GM03348 (cell line): Measurements from ENCODE around the gene NCK2.

Source experiments
- DNase-seq: peaks from one replicate; pipeline ENCODE4 v3.0.0; 2012; ENCODE audit warnings: low spot score

The NCK2 gene

DNA sequence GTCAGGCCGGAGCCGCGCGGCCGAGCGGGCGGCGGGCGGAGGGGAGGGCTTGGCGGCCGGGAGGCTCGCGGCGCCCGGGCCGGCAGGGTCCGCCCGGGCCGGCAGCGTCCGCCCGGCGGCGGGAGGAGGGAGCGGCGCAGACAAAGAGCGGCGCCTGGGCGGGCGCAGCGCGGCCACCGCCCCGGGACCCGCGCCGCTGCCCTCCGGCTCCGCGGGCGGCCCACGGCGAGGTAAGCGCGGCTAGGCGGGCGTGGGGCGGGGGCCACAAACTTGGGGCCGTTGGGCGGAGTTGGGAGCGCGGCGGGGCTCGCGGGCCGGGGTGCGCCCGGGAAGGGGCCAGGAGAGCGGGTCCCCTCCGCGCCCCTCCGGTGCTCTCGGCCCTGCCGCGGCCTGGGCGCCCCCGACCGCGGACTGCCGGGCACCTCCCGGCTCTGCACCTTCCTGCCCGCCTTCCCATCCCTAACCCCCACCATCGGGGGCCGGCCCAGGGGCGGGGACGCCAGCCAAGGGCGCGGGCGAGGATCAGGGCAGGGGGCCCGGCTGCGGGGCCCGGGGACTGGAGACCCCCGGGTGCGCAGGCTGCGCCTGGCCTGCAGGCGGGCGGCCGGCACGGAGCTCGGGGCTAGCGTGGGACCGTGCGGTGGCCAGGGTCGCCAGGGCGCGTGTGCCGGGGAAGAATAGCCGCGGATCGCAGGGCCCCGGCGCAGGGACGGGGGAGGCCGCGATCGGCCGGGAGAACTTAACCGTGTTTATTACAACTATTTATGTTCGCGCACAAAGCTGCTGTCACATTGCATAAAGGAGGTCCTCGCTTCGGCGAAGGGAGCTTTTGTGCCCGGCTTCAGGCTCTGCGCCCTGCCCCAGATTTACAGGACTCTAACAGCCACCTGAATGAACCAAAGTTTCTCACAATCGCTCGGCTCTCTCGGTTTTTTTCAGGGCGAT, at the start of gene NCK2:
Gene NCK2 (plus strand): TSS at position 4 of the 945 bp plus-strand sequence. CDS start 110,152 bp downstream, outside the sequence.
- DNase-seq, result peak; percentile 71

DNA sequence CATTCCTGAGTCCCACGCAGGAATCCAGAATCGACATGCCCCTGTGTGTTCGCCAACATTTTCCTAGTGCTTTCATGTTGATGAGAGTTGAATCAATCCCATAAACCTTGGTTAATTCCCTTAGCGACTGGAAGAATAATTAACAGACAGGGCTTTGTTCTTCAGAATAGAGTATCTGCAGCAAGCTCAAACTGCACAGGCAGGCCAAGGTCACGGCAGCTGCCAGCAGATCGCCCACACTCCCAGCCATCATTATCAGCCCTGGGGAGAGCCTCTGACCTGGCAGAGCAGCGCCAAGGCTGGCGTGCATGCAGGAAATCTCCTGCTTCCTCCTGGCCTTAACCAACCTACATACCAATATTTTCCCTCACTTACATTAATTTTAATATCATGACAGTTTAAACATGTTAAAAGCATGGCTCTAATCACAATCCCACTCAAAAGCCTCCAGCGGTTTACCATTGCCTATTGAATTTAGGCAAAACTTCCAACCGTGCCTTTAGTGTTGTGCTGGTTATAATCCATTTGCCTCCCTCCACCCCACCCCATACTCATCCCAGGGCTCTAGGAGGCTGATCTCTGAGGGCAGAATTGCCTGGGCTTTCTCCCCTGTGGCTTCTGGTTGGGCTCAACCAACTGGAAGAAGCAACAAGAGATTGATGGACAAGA, 46.8 kb upstream of the NCK2 start:
- no peak for DNase-seq

DNA sequence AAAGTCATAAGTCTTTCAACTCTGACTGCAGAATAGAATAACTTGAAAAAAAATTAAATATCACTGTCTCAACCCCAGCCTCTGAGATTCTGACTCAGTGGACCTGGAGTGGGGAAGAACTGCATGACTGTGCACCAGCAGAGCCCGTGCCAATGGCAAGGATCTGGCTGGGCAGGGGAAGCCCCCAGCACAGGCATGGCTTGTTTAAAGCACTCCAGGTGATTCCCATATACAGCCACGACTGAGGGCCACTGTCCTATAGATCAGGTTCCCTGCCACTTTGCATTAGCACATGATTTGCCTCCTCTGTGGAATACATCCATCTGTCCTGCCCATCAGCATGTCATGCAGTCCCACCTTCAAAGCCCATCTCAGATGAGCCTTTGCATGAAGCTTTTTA, 45.9 kb upstream of the NCK2 start:
- no peak for DNase-seq

DNA sequence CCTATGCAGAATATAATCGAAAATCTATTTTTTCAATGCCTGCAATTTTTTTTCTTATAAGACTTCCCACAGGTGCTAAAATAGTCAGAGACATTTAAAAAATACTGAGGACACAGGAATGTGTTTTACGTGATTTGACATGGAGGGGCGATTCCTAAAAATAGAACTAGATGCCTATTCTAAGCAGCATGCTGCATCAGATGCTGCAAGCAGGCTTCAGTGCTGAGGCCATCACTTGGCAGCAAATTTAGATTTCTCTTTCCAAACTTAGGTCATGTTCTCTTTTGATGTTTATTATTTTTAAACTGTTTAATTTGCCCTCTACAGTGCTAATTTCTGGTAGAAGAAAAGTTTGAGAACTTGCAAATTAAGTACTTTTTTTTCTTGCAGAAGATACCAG, 43.7 kb upstream of the NCK2 start:
- no peak for DNase-seq

DNA sequence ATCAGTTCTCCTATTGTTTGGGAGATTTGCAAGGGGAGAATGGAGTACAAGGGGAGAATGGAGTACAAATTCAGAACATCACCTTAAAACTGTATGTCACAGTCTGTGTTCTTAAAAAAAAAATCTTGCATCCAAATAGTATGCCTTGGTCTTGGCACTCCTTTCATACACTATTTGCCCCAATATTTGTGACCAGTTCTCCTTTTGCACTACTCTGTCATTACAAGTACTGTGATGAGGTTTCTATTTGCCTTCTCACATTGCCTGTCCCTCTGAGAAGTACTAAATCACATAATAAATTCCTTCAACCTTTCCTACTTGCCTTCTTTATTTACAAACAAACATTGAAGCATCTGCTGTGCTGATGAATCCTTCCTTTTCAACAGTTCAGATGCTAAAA, 36.0 kb upstream of the NCK2 start:
- DNase-seq, result no peak

DNA sequence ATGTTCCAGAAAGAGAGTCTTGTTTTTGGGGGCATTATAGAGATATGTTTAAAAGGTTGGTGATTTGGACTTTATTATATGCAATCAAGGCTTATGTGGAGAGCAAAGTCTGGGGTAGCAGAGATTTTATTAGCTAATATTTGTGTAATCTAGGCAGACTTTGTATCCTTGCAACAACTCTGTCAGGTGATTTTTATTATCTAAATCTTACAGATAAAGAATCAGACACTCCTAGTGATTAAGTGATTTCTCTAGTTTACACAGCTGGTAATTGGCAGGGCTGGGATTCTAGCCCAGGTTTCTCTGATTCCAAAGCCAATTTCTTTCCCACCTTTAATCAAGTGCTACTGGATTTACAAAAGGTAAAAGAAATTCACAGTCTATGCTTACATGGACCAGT, 33.3 kb upstream of the NCK2 start:
- DNase-seq, result no peak

DNA sequence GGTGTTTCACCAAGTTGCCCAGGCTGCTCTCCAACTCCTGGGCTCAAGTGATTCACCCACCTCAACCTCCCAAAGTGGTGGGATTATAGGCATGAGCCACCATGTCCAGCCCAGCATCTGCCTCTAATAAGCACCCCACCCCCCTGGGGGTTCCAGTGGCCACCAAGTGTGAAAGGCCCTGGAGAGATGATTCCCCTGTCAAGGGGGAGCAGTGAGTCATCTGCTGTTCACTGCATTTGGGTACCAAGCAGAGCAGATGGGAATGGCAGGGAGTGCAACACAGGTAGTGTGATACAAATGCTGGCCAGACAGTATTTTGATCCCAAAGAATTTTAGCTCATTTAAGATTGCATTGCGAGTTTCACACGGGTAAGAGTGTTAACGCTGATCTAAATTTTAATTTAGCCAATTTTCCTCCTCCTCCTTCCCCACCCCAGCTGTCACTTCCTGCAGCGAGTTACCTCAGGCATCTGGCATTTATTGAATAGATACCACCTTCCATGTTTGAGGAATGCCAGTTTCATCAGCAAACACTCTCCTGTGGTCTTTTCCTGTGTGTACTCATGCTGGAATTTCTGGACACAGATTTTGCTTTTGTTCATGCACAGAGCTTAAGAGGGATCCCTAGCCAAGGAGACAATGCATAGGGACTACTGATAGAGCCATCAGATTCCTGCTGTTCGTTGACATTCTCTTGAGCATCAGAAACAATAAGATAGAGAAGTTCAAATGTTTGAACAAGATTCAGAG, 32.4 kb upstream of the NCK2 start:
- DNase-seq, result peak; percentile 21

DNA sequence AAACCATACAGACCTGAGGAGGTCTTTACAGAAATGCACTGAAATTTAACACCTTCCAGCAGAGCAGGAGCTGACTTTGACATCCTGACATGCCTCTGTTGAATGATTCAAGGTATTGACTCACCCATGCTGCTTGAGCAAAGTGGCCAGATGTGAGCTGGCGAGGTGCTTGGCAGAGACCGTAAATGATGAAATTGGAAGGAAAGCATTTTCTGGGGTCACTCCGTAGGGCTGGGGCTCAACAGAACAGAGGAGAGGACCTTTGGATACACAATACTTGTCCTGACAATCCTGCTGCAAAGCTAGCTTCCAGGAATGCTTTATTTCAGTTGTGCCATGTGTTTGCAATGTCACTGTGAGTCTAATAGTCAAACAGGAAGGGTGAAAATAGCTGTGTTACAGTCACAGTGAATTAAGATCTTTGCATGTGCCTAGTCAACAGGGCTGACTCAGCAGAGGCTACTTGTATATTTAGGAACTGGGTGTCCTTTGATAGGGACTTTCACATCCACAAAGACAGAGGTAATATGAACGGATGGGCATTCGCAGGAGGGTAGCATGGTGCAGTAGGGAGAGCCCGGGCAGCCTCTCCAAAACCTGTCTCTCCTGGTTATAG, 31.6 kb upstream of the NCK2 start:
- DNase-seq, result peak; percentile 54

DNA sequence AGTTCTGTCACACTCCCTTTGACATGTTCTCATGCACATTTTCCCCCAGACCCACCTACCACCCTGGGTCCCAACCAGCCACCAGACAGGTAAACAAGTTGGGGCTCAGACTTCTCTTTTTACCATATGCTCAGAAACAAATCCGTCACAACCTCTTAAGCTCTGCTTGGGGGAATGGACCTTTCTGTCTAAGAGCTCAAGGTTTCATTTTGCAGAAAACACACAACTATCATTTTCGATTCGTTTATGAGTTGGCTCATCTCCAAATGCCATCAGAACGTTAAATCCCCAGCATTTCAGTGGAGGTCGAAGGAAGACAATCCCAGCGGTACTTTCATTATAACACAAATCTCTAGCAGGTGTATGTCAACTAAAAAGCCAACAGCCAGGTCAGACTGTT, 30.6 kb upstream of the NCK2 start:
- DNase-seq, result no peak

DNA sequence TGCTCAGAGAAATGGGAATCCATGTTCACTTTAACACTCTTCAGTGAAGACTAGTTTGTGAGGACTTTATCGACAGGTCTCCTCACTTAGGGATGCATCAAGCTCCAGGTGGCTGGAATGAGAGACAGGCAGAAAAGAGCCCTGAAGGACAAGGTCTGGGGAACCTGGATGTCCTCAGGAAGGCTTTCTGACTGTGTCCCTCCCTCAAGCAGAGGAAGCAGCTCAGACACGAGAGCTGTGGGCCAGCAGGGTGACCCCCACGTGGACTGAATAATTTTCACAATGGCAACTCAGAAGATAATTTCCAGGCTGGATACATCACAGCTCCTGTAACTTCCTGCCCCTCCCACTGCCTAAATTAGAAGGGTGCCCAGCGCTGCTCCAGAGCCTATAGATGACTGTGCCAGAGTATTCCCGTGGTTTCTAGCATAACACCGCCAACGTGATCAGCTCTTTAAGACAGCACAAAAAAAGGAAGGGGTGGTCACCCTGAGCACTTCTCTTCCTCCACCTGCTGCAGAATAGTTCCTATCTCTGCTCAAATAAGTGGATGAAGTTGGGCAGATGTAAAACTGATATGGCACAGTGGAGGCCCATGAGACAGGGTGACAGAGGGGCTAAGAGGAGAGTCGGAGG, 25.7 kb upstream of the NCK2 start:
- DNase-seq, result no peak

DNA sequence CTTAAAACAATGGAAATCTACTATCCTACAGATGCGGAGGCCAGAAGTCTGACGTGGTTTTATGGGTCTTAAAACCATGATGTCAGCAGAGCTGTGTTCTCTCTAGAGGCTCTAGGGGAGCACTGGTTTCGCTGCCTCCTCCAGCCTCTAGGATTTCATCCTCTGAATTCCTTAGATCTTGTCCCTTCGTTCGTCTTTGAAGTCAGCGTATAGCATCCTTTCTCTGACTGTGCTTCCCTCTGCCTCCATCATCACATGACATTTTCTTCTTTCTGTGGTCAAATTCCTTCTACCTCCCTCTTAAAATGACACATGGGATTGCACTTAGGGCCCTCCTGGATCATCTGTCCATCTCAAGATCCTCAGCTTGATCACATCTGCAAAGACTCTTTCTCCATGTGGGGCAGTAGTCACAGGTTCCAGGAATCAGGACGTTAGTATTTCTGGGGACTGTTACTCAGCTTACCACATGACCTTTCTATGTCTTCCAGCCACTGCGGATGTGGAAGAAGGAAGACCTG, 22.7 kb upstream of the NCK2 start:
- DNase-seq, result no peak

DNA sequence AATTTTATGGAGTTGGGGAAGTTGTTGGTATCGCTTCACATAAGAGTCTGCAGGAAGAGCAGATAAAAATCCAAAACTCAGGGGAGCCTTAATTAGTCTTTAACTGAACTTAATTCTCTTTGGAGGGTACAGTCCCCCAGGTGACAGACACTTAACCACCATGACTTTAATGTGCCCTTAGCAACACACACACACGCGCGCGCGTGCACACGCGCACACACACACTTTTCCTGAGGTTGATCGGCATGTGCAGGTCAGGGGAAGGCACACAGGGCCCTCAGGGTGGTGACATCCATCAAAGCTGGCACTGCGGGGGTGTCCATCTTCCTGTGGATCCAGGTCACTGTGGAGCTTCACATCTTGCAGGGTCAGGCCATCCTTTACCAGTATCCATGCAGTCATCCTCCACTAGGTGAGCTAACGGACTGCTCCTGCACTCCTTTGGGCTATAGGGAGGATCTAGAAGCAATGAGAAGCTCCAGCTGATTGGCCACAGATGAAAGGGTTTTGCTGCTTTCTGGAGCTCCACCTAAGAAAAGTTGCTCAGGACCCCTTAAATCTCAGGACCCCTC, 21.9 kb upstream of the NCK2 start:
- no peak for DNase-seq

DNA sequence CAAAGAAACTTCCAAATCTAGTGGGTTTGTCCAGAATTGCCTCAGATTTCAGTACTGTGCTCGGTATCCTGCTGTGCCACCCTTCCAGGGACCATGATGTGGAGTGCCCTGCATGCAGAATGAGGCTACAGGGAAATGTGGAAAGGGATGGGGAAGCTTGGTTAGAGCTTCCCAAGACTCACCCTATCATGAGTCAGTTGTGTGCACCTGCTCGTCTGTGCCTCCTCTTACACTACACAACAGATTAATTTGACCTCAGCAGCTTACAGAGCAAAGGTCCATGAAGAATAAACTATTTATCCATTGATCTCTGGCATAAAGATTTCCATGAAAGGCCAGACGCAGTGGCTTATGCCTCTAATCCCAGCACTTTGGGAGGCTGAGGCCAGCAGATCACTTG, 21.3 kb upstream of the NCK2 start:
- no peak for DNase-seq

DNA sequence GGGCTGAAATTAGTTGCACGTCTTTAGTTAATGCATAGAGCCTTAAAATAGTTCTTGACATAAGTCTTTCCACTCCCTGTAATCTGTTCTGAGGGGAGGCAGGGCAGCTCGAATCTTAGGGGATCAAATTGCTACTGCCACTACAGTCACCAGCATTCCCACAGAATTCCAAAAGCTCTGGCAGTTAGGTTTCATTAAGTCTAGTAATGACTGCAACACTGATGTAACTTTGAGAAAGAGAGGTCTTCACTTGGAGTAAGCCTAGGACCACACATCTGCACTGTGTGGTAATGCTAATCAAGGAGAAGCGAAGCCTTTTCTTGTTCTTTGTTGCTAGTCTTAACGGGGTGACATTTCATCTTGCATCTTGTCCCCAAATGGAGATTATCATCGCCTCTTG, 19.3 kb upstream of the NCK2 start:
- no peak for DNase-seq

DNA sequence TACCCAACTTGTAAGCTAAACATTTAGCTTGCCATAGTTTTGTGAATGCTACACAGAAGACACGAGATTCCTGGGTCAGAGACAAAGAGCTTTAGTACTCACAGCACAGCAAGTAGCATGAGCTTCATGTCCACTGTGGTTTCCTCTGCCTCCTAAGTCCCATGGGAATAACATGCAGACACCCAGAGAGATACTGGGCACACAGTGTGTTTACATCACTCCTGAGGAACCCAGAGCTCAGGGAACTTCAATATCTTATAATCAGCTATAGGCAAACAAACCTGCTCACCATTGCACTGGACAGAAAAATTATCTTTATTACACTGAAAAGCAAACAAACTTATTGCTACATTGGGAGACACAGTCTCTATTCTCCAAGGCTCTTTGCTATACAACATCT, 14.5 kb upstream of the NCK2 start:
- DNase-seq, result no peak

DNA sequence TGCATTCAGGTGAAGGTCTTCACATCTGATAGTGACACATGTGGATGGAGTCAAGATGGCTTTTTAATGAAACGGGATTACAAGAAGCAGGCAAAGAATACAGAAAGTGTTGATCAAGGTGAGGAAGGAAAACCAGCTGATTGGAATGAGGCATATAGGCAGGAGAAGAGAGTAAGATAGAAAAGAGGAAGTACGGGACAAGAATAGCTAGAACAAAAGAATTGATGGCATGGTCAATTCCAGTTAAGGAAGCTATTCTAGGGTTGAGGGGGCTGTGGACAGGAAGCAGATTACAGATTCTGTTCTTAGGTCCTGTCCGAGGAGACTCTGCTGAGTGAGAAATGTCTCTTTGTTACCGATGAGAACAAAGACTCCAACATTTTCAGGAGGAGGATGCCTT, 13.2 kb upstream of the NCK2 start:
- no peak for DNase-seq

DNA sequence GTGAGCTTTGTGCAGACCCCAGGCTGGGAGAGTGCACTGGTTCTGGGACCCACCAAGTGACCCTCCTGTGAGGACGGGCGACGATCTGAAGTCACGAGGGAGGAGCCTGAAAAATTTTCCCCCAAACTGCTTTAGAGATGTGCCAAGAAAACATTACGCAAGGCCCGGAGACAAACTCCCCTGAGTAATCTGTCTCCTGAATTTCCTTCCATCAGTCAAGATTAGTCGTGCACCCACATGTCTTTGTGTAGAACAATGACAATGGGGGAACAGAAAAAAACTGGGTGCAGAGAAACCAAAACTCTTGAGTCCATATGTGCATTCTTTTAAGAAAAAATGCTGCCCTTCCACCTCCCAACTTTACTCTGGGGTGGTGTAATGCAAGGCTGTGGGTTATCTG, 12.6 kb upstream of the NCK2 start:
- DNase-seq, result peak; percentile 67

DNA sequence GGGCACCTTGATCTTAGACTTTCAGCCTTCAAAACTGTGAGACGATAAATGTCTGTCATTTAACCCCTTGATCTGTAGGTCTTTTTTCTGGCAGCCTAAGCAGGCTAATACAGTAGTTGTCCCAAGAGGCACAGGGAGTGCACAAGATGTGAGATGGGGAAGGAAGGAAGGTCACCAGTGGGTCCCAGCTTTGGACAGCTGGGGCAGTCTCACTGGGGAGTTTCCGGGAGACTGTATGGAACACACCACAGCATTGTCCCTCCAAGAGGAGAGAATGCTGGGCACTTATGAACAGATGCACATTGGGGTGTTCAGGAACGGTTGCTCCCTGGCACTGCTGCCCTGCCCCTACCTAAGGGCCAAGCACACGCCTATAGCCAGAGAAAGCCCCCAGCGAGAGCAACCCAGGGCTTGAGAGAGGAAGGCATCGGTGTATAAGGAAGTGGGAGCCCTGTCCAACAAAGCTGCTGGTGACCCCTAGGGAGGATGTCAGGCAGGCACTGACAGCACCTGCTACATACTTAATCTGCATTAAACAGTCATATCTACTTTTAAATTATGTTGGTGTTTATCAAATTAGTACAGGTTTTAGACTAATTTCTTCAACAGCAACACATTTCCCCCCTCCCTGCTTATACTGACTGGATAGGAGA, 11.6 kb upstream of the NCK2 start:
- DNase-seq, result no peak

DNA sequence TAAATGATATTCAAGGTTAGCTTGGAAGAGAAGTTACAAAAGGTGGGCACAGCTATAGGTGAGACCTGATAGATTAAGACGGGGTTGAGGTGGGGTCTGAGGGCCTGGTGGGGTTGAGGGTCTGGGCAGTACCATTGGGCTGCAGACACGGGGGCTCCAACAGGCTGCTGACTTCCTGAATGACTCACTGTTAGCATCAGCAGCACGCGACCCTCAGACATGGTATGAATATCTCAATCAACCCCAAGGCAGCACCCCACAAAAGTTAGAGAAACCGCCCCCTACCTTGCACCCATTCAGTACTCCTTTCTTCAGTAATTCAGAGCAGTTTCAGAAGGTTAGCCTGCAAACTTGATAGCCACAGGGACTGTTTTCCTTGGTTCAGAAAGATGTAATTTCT, 10.8 kb upstream of the NCK2 start:
- no peak for DNase-seq

DNA sequence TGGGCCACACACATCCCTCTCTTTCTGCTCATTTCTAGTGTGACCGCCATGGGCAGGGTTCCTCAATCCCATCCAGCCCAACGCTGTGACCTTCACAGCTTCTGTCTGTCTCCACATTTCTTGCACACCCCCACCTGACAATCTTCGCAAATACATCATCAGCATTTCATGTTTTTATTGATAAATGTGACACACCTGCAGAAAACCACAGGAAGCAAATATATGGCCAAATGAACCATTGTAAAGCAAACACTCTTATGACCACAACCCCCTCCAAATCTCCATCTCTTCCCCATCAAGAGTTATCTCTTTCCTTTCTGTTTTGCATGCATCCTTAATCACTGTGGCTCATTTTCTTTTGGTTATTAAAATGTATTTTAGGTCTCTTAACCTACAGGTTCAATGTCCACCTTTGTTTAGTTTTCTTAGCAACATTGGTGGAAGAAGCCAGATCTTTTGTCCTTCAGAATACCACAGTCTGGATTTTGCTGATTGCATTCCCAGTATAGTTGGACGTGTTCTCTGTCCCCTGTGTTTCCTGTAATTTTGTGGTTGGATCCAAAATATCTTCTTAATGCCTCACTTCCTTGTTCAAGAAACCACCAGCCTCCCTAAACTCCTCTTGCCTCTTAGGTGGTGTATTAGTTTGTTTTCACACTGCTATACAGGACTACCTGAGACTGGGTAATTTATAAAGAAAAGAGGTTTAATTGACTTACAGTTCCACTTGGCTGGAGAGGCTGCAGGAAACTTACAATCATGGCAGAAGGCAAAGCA, 9.8 kb upstream of the NCK2 start:
- DNase-seq, result peak; percentile 75
